Measurements from ENCODE around the gene CYP1A2.

Gene CYP1A2

GRCh38 chr15:74738239-74738638, 10.4 kb upstream of the CYP1A2 start:
- peak in 2 of 4 experiments; percentile 10 to 22 for DNase-seq

- no peak for DNase-seq
Measured at GRCh38 chr15:74742422-74742821, 6.2 kb upstream of the CYP1A2 start.

DNA sequence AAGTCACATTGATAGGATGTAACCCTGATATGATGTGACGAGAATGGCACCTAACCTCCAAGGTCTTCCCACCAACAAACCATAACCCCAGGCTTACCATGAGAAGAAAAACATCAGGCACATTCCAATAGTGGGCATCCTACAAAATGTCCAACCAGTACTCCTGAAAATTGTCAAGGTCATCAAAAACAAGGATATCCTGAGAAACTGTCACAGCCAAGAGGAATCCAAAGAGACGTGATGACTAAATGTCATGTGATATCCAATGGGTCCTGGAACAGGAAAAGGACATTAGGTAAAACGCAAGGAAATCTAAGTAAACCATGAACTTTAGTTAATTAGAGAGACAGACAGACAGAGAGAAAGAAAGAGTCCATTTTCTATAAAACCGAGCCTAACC, 2.3 kb upstream of the CYP1A2 start:
- no peak for DNase-seq

GRCh38 chr15:74749832-74750231, 1.2 kb downstream of the CYP1A2 start:
- no peak for DNase-seq

DNA sequence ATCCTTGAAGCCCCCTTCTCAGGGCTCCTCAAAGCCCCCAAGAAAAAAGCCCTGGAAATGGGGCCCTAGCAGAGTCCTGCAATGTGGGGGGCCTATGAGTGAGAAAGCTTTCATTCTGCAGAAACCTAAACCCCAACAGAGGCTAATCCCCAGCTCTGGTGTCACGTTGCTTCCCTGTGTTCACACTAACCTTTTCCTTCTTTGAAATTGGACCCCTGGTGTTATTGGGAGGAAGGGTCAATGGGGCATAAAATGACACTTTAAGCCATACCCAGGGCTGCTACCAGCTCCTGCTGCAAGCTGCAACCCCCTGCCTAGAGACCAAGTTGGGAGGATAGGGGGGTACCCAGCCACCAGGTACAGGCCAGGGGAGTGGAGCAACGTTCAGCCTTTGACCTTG, 2.1 kb downstream of the CYP1A2 start:
- DNase-seq = no peak

DNA sequence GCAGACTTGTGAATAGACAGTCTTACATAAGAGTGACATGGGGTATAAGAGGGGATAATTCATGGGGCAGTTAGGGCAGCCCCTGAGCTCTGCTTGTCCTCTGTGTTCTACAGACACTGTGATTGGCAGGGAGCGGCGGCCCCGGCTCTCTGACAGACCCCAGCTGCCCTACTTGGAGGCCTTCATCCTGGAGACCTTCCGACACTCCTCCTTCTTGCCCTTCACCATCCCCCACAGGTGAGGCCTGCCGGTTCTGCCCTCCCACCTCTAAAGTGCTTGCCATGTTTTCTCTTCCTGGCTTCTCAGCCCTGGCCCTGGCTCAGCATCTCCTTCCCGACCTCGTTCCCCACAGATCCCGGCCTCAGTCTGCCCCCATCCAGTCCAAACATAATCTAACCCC, 3.4 kb downstream of the CYP1A2 start:
- DNase-seq = no peak

DNA sequence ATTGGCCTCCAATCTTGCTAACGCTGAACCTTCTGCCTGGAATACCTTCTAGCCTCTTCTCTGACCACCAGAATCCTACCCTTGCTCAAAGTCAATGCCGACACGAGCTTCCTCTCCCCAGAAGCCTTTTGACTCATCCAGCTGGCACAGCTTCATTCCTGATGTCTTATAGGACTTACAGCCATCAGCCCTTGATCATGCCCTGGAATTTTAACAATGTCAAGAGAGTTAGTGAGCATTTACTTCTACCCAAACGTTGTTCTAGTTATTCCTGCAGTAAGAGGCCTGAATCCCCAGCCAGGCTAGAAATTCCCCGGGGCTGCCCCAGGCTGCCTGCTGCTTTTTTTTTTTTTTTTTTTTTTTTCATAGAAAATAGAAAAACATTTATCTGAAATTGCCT, 3.9 kb downstream of the CYP1A2 start:
- no peak for DNase-seq

DNA sequence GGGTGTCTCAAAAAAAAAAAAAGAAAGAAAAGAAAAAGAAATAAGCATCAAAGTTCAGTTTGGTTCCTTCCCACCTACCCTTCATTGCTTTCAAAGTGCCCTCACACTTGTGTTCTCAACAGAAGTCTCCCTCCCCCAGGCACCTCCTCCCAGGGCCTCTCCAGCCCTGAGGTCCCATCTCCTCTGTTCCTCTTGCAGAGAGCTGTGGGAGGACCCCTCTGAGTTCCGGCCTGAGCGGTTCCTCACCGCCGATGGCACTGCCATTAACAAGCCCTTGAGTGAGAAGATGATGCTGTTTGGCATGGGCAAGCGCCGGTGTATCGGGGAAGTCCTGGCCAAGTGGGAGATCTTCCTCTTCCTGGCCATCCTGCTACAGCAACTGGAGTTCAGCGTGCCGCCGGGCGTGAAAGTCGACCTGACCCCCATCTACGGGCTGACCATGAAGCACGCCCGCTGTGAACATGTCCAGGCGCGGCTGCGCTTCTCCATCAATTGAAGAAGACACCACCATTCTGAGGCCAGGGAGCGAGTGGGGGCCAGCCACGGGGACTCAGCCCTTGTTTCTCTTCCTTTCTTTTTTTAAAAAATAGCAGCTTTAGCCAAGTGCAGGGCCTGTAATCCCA, 6.1 kb downstream of the CYP1A2 start:
- DNase-seq = no peak

GRCh38 chr15:74758736-74759135, 10.1 kb downstream of the CYP1A2 start:
- DNase-seq = no peak

GRCh38 chr15:74762791-74763150, 14.1 kb downstream of the CYP1A2 start:
- DNase-seq = no peak

- DNase-seq = no peak
Measured at GRCh38 chr15:74763416-74763815, 14.8 kb downstream of the CYP1A2 start.

GRCh38 chr15:74767167-74768098, 18.8 kb downstream of the CYP1A2 start:
- no peak for DNase-seq

DNA sequence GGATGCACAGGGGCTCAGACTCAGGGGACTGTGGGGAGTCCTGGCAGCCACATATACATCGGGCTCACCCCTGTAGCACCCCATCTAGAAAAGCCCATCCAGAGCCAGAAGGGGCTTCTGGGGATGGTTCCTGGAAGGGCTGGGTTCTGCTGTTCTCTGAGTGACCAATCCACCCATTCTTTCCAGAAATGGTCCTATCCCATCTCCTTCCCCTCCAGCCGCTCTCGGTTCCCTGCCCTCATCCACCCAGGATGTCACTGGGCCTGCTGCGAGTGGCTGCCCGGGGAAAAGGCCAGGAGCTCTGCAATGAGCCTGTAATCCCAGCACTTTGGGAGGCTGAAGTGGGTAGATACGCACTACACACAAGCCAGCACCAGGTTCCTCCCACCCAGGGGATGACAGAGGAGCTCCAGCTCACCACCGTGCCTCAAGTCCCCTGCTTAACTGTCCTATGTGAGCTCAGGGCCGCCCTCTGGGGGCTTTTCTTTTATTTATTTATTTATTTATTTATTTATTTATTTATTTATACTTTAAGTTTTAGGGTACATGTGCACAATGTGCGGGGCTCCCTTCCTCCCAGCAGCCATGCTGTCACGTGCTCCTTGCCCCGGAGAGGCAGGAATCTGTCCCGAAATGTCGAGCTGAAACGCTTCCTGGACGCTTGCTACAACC, 19.6 kb downstream of the CYP1A2 start:
- no peak for DNase-seq

DNA sequence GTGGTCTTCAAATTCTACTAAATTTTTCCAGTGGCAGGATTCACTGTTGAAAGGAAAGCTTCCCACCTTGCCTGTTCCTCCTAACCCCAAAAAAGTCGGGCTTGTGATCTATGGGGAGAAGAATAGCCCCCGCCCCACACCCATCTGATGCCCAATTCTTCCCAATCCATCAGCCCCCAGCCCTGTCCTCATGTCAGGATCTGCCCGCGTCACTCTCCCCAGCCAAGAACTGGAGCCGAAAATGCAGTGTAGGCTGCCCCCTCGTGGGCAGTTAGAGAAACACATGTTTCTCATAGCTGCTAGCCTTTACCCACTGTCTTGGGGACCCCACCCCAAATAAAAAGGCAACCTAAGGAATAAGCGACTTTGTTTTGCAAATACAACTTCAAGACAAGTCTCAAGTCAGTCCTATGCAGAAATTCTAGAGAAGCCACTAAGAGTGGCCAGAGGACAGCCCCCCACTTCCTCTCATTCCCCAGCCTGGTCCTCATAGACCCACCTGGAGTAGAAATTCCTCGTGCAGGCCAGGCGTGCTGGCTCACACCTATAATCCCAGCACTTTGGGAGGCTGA, 20.2 kb downstream of the CYP1A2 start:
- DNase-seq = peak; percentile 65 to 76 (median 71)

GRCh38 chr15:74769463-74770025, 20.9 kb downstream of the CYP1A2 start:
- DNase-seq = no peak

DNA sequence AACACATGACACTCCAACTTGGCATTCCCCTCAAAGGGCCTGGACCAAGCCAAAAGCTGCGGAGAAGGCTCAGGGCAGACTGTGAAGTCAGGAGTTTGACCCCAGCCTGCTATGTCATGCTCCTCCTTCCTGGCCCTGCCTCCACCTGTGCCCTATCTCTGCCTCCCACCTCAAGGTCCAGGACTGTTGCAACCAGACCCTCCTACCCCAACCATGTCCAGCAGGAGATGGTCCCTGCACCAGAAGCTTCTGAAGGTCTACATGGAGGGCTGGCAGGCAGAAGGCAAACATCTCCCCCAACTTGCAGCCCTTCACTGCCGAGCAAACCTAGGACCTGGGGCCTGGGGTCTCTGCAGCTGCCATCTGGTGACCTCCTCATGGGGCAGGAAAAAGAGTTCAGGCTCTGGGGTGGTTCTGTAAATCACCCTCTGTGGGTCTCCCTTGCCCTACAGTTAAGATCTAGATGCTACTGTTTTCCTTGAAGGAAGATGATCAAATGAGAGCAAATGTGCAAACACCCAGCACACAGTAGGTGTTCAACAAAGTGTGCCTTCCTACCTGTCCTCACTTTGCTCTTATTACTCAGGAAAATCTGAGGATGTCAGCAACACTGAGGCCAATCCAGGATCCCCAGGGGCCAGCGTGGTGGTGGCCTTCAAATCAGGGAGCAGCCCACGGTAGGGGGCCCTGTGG, 21.7 kb downstream of the CYP1A2 start:
- no peak for DNase-seq

DNA sequence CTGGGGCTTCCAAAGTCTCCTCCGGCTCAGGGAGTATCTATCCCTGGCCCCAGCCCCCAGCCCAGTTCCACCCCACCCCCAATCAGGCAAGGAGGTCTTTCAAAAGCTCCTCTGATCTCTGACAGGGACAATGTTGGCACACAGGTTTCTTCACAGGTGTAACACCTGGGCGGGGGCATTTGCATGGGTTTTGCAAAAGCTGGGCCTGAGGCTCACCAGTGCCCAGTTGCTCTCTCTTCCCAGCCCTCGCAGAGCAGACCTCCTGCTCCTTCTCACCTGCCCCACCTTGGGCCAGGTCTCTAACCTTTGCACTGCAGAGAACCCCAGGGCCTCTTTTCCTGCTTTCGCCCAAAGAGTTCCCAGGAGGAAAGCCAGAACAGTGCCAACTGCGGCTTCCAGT, 24.7 kb downstream of the CYP1A2 start:
- DNase-seq = no peak

- no peak for DNase-seq
Measured at GRCh38 chr15:74773731-74774252, 25.1 kb downstream of the CYP1A2 start.

- DNase-seq = peak; percentile 38 to 79 (median 66)
Measured at GRCh38 chr15:74775132-74775562, 26.5 kb downstream of the CYP1A2 start.

DNA sequence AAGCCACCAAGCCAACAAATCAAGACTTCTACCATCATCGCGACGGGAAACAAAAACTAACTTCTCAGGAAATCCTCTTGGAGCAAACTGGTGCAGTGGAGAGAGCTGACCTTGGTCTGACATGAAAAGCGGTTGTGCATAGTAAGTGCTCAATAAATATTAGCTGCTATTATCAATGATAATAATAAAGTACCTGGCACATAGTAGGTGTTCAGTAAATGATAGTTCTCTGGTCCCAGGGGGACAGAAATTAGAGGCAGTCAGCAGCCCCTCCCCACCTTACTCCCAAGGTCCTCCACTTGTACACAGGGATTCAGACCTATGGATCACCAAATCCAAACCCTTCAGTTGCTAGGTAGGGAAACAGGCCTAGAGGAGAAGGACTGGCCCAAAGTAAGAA, 27.2 kb downstream of the CYP1A2 start:
- DNase-seq = no peak

GRCh38 chr15:74776821-74777768, 28.4 kb downstream of the CYP1A2 start:
- DNase-seq = peak; percentile 66 to 88 (median 82)
